Posterior cingulate gyrus (tissue), 11 donors: ENCODE measurements around the gene SPDYE9.
A peak's percentile ranks its signal among the peaks of the same experiment; 100 is the strongest.
"Not testable (repeated sequence)": the region's sequence is repeated elsewhere in the genome, so short reads cannot be mapped to it uniquely, and the experiment has no call there.

Experiments used
- DNase-seq, 10 donors: peaks; one replicate each; pipeline versions ENCODE4 v3.0.0 to v3.0.0-alpha.2; 2020 to 2021; ENCODE audit warnings: mixed read lengths in 3 of 10
- intact Hi-C: fragments of 100-400 bp; cut with DNase I; formaldehyde crosslinking; loops from one replicate; pipeline ENCODE4 v1.15.1; 2023

Gene SPDYE9

GRCh38 chr7:73085938-73086337, at the start of gene SPDYE9:
SPDYE9 (minus strand) TSS chr7:73086038; CDS start chr7:73084238, 1,800 bp downstream.
- DNase-seq, intact Hi-C loops: not testable (repeated sequence)

GRCh38 chr7:73134866-73135265, 49.0 kb upstream of the SPDYE9 start:
- intact Hi-C loops = not testable (repeated sequence)
- DNase-seq = peak in 1 of 10 donors; percentile 36

GRCh38 chr7:73132651-73133217, 46.9 kb upstream of the SPDYE9 start:
- DNase-seq, intact Hi-C loops: not testable (repeated sequence)

GRCh38 chr7:73130612-73131011, 44.8 kb upstream of the SPDYE9 start:
- DNase-seq = not testable (repeated sequence)

GRCh38 chr7:73124126-73124525, 38.3 kb upstream of the SPDYE9 start:
- intact Hi-C loops, DNase-seq: not testable (repeated sequence)

More at GRCh38 chr7:73130612-73131011, 44.8 kb upstream of the SPDYE9 start:
- intact Hi-C loops = not testable (repeated sequence)

GRCh38 chr7:73122778-73123447, 37.1 kb upstream of the SPDYE9 start:
- intact Hi-C loops = not testable (repeated sequence)
- DNase-seq = peak in 3 of 10 donors; percentile 14 to 62 (median 32)

GRCh38 chr7:73118155-73118554, 32.3 kb upstream of the SPDYE9 start:
- intact Hi-C loops, DNase-seq: not testable (repeated sequence)

GRCh38 chr7:73057811-73058210, 28.0 kb downstream of the SPDYE9 start, which contains the start of gene SPDYE11:
SPDYE11 (minus strand) TSS chr7:73057911; CDS start chr7:73056111, 1,800 bp downstream.
- intact Hi-C loops, DNase-seq: not testable (repeated sequence)

- DNase-seq, intact Hi-C loops: not testable (repeated sequence)
Observed at GRCh38 chr7:73029666-73030065, 56.2 kb downstream of the SPDYE9 start, which contains the start of gene SPDYE8. SPDYE8 (minus strand) TSS chr7:73029766; CDS start chr7:73027966, 1,800 bp downstream.
